Measurements from ENCODE around the gene IRF2BP2.

IRF2BP2 gene

DNA sequence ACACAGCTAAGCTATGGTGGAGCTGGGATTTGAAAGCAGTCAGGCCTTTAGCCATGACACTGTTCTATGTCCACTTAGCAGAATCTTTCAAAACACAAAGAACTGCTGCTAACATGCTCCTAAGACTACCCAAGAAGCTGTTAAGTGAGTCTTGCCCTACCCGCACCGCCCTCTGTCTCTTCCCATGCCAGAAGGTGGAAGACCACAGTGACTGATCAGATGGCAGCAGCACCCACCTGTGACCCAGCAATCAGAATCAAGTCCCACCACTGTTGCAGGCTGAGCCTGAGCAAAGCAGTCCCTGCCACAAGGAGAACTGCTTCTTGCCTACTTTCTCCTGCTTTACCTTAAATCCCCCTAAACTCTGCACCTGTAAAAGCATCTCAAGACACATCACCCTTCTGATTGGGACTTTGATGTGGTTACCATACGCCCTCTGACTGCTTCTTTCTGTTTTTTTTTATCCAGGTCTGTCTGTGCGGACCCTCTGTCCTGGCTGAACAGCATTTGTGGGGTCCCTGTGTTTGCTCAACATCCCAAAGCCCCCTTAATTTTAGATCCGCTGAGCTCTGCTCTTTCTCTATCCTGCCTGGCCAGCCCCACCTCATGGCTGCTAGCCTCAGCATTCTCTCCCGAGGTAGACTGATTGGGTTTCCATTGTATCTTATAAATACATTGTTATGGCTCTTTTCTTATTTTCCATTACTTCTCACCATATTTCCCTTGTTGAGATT, 16.0 kb downstream of the IRF2BP2 start:
- peaks cover 5 to 6% of the 10 kb centered on the region in 2 donors for H3K4me1 ChIP-seq (ENCODE audit: control insufficient read depth in 1 of 2, insufficient read depth in 2 of 2, low read length in 2 of 2)

DNA sequence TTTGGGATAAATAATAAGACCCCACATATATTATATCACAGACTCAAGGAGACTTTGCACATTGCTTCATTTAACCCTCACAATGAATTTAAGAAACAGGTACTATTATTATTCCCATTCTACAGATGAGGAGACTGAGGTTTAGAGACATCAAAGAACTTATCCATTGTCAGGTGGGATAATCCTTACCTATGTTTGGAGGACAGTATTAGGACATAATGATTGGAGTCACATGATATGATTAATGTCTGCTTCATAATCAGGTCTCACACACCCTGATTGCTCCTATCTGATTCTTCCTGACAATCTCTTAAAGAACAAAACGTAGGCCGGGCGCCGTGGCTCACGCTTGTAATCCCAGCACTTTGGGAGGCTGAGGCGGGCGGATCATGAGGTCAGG, 16.9 kb downstream of the IRF2BP2 start:
- no peaks in the 10 kb centered on the region for H3K9me3 ChIP-seq (ENCODE audit: control insufficient read depth in 1 of 2, low read length in 2 of 2)
- H3K4me1 ChIP-seq (ENCODE audit: control insufficient read depth in 1 of 2, insufficient read depth in 2 of 2, low read length in 2 of 2) = no peaks in the 10 kb centered on the region
- no peak overlapping the region for H3K27ac ChIP-seq (ENCODE audit: low read depth, low read length)
- H3K4me3 ChIP-seq (ENCODE audit: low read depth in 1 of 2, low read length in 2 of 2) = no peak overlapping the region
- no peaks in the 10 kb centered on the region for H3K27me3 ChIP-seq (ENCODE audit: control insufficient read depth in 1 of 2, insufficient read depth in 2 of 2, low read length in 2 of 2)
- no peak overlapping the region for H3K9ac ChIP-seq (ENCODE audit: low read depth in 1 of 2, low read length in 2 of 2)
- no peaks in the 10 kb centered on the region for H3K36me3 ChIP-seq (ENCODE audit: control insufficient read depth in 1 of 2, insufficient read depth in 2 of 2, low read length in 2 of 2)

More for the DNA sequence above, 16.0 kb downstream of the IRF2BP2 start:
- Histone ChIP-seq H3K9me3 (ENCODE audit: control insufficient read depth in 1 of 2, low read length in 2 of 2) (no peaks in the 10 kb centered on the region), H3K4me3 (ENCODE audit: low read depth in 1 of 2, low read length in 2 of 2) (no peak overlapping the region), H3K36me3 (ENCODE audit: control insufficient read depth in 1 of 2, insufficient read depth in 2 of 2, low read length in 2 of 2) (no peaks in the 10 kb centered on the region), H3K9ac (ENCODE audit: low read depth in 1 of 2, low read length in 2 of 2) (no peak overlapping the region), H3K27ac (ENCODE audit: low read depth, low read length) (no peak overlapping the region), H3K27me3 (ENCODE audit: control insufficient read depth in 1 of 2, insufficient read depth in 2 of 2, low read length in 2 of 2) (no peaks in the 10 kb centered on the region)

DNA sequence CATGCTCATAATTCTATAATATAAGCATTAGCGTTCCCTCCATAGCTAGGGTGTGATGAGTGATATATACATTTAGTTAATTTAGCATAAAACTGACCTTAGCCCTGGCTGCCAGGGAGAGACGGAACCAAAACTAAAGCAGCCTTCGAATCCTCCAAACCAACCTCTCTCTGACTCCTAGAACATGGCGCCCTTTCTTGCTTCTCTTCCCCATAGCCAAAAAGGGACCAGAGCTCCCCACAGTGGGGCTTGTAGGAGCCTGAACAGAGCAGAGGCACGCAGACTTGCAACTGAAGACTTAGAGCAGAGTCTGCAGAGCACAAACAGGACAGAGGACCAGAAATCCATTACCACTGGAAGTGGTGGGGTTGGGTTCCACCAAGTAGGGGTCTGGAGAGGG, 17.7 kb downstream of the IRF2BP2 start:
- H3K9ac ChIP-seq (ENCODE audit: low read depth in 1 of 2, low read length in 2 of 2) = no peak overlapping the region
- H3K9me3 ChIP-seq (ENCODE audit: control insufficient read depth in 1 of 2, low read length in 2 of 2) = no peaks in the 10 kb centered on the region
- H3K36me3 ChIP-seq (ENCODE audit: control insufficient read depth in 1 of 2, insufficient read depth in 2 of 2, low read length in 2 of 2) = no peaks in the 10 kb centered on the region
- no peak overlapping the region for H3K27ac ChIP-seq (ENCODE audit: low read depth, low read length)
- no peak overlapping the region for H3K4me3 ChIP-seq (ENCODE audit: low read depth in 1 of 2, low read length in 2 of 2)
- no peaks in the 10 kb centered on the region for H3K27me3 ChIP-seq (ENCODE audit: control insufficient read depth in 1 of 2, insufficient read depth in 2 of 2, low read length in 2 of 2)
- H3K4me1 ChIP-seq (ENCODE audit: control insufficient read depth in 1 of 2, insufficient read depth in 2 of 2, low read length in 2 of 2) = no peaks in the 10 kb centered on the region

DNA sequence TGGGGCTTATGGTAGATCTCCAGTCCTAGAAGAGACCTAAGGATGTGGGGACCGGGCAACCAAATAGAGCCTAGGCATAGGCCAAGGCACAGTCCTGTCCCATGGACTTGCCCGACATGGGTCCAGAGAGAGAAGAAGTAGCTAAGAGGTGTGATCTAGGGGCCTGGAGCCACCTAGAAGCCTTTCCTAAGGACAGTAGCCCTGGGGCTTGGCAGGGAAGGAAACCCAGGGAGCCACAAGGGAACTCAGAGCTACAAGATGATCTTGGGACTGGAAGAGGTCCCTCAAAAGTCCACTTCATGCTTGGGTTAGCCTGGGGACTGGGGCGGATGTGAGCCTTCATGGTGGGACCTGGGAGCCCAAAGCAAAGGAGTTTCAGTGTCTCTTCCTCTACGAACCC, 18.8 kb downstream of the IRF2BP2 start:
- H3K9ac ChIP-seq (ENCODE audit: low read depth in 1 of 2, low read length in 2 of 2) = no peak overlapping the region
- no peaks in the 10 kb centered on the region for H3K4me1 ChIP-seq (ENCODE audit: control insufficient read depth in 1 of 2, insufficient read depth in 2 of 2, low read length in 2 of 2)
- no peaks in the 10 kb centered on the region for H3K36me3 ChIP-seq (ENCODE audit: control insufficient read depth in 1 of 2, insufficient read depth in 2 of 2, low read length in 2 of 2)
- H3K27me3 ChIP-seq (ENCODE audit: control insufficient read depth in 1 of 2, insufficient read depth in 2 of 2, low read length in 2 of 2) = no peaks in the 10 kb centered on the region
- no peaks in the 10 kb centered on the region for H3K9me3 ChIP-seq (ENCODE audit: control insufficient read depth in 1 of 2, low read length in 2 of 2)
- no peak overlapping the region for H3K27ac ChIP-seq (ENCODE audit: low read depth, low read length)
- H3K4me3 ChIP-seq (ENCODE audit: low read depth in 1 of 2, low read length in 2 of 2) = no peak overlapping the region

DNA sequence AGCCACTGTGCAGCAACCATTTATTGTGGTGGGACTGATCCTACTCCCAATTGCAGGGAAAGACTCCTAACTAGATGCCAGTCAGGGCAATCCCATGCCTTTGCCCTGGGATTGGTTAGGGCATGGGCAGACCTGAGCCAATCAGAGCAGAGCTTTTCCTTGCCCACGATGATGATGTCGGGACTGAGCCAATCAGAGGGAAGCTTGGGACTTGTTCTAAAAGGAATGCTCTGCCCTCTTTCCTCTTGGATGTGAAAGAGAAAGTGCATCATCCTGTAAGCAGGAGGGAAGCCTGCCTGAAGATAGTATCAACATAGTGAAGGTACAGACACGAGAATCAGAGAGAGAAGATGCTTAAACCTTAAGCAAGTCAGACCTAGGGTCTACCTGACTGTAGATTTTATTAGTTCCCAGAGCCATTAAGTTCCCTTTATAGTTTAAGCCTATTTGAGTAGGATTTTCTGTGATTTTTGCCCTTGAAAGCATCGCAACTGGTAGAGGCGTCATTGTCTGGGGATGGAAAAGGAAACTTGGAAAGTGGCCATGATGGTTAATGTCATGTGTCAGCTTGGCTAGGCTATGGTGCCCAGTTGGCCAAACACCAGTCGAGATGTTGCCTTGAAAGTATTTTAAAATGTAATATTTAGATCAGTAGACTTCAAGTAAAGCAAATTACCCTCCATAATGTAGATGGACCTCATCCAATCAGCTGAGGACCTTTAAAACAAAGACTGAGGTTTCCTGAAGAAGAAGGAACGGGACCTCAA, 19.9 kb downstream of the IRF2BP2 start:
- H3K27ac ChIP-seq (ENCODE audit: low read depth, low read length) = no peak overlapping the region
- no peaks in the 10 kb centered on the region for H3K9me3 ChIP-seq (ENCODE audit: control insufficient read depth in 1 of 2, low read length in 2 of 2)
- H3K36me3 ChIP-seq (ENCODE audit: control insufficient read depth in 1 of 2, insufficient read depth in 2 of 2, low read length in 2 of 2) = no peaks in the 10 kb centered on the region
- no peak overlapping the region for H3K9ac ChIP-seq (ENCODE audit: low read depth in 1 of 2, low read length in 2 of 2)
- no peak overlapping the region for H3K4me3 ChIP-seq (ENCODE audit: low read depth in 1 of 2, low read length in 2 of 2)
- H3K4me1 ChIP-seq (ENCODE audit: control insufficient read depth in 1 of 2, insufficient read depth in 2 of 2, low read length in 2 of 2) = peaks cover 0 to 3% of the 10 kb centered on the region in 2 donors
- no peaks in the 10 kb centered on the region for H3K27me3 ChIP-seq (ENCODE audit: control insufficient read depth in 1 of 2, insufficient read depth in 2 of 2, low read length in 2 of 2)

DNA sequence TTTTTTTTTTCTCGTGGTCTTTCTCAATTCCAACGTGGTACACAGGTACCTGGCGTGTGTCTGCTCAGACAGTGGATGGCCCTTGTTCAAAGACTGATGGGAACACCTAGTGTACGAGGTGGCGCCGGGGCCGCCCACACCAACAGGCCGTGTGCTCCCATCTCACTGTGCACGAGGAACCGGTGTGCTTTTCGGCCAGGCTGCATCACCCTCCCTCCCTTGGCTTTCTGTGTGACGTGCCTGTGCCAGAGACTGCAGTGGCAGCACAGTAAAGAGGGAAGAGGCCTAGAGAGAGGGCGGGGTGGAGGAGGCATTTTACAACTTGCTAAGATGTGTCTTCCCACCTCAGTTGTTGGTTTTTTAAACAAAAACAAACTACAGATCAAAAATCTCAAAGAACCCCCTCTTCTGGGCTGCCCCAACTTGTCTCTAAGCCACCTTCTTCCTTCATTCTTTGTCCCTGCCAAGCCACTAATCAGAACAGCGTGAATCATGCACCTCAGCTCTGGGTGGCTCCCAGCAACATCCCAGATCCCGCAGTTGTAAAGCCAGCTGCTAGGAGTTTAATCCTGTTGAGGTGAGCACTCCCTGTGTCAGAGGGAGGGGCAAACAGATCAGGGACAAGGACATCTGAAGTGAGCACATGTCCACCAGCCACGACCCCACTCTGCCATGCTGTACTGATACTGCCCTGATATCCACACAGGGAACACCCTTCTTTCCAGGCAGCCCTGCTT, 20.7 kb downstream of the IRF2BP2 start:
- Histone ChIP-seq H3K4me1 (ENCODE audit: control insufficient read depth in 1 of 2, insufficient read depth in 2 of 2, low read length in 2 of 2) (peaks cover 0 to 3% of the 10 kb centered on the region in 2 donors), H3K4me3 (ENCODE audit: low read depth in 1 of 2, low read length in 2 of 2) (no peak overlapping the region), H3K36me3 (ENCODE audit: control insufficient read depth in 1 of 2, insufficient read depth in 2 of 2, low read length in 2 of 2) (no peaks in the 10 kb centered on the region), H3K27ac (ENCODE audit: low read depth, low read length) (no peak overlapping the region), H3K9me3 (ENCODE audit: control insufficient read depth in 1 of 2, low read length in 2 of 2) (no peaks in the 10 kb centered on the region), H3K9ac (ENCODE audit: low read depth in 1 of 2, low read length in 2 of 2) (no peak overlapping the region), H3K27me3 (ENCODE audit: control insufficient read depth in 1 of 2, insufficient read depth in 2 of 2, low read length in 2 of 2) (no peaks in the 10 kb centered on the region)

DNA sequence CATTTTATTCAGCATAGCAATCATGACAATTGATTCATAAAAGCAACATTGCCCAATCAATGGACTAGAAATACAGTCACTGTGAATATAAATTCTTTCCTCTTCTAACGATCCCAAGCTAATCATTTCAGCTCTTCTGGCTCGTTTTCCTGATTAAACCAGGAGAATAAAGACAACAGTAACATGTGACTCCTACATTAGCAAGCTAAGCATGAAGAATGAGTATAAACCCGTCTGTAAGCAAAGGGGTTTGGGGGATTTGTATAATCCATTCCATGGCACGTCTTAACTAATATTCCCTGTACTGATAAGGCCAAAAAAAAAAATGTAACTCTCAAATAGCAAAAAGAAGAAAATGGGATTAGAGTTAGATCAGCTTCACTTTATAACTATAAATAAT, 21.6 kb downstream of the IRF2BP2 start:
- Histone ChIP-seq H3K9ac (ENCODE audit: low read depth in 1 of 2, low read length in 2 of 2) (no peak overlapping the region), H3K36me3 (ENCODE audit: control insufficient read depth in 1 of 2, insufficient read depth in 2 of 2, low read length in 2 of 2) (no peaks in the 10 kb centered on the region), H3K27me3 (ENCODE audit: control insufficient read depth in 1 of 2, insufficient read depth in 2 of 2, low read length in 2 of 2) (no peaks in the 10 kb centered on the region), H3K9me3 (ENCODE audit: control insufficient read depth in 1 of 2, low read length in 2 of 2) (no peaks in the 10 kb centered on the region), H3K27ac (ENCODE audit: low read depth, low read length) (no peak overlapping the region), H3K4me3 (ENCODE audit: low read depth in 1 of 2, low read length in 2 of 2) (no peak overlapping the region), H3K4me1 (ENCODE audit: control insufficient read depth in 1 of 2, insufficient read depth in 2 of 2, low read length in 2 of 2) (peaks cover 0 to 3% of the 10 kb centered on the region in 2 donors)

DNA sequence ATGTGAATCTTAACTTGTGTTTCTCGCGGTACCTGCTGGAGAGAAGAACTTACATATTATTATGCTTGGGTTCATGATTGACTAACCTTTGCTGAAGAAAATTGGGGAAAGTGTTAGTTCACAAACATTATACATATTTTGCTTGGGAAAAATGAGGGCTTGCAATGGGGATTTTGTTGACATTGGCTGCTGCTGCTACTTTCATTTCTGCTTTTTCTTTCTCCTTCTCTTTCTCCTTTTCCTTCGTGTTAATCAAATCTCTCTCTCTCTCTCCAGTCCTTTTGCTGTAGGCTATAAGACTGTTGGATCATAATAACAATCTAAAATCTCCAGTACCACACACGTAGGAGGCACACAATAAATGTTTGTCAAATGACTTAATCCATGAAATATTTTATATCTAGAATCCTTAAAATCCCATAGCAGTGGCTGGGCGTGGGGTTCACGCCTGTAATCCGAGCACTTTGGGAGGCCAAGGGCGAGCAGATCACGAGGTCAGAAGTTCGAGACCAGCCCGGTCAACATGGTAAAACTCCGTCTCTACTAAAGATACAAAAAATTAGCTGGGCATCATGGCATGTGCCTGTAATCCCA, 23.0 kb downstream of the IRF2BP2 start:
- H3K36me3 ChIP-seq (ENCODE audit: control insufficient read depth in 1 of 2, insufficient read depth in 2 of 2, low read length in 2 of 2) = no peaks in the 10 kb centered on the region
- H3K4me1 ChIP-seq (ENCODE audit: control insufficient read depth in 1 of 2, insufficient read depth in 2 of 2, low read length in 2 of 2) = peaks cover 0 to 3% of the 10 kb centered on the region in 2 donors
- no peaks in the 10 kb centered on the region for H3K9me3 ChIP-seq (ENCODE audit: control insufficient read depth in 1 of 2, low read length in 2 of 2)
- no peak overlapping the region for H3K9ac ChIP-seq (ENCODE audit: low read depth in 1 of 2, low read length in 2 of 2)
- no peak overlapping the region for H3K27ac ChIP-seq (ENCODE audit: low read depth, low read length)
- H3K4me3 ChIP-seq (ENCODE audit: low read depth in 1 of 2, low read length in 2 of 2) = no peak overlapping the region
- H3K27me3 ChIP-seq (ENCODE audit: control insufficient read depth in 1 of 2, insufficient read depth in 2 of 2, low read length in 2 of 2) = no peaks in the 10 kb centered on the region

DNA sequence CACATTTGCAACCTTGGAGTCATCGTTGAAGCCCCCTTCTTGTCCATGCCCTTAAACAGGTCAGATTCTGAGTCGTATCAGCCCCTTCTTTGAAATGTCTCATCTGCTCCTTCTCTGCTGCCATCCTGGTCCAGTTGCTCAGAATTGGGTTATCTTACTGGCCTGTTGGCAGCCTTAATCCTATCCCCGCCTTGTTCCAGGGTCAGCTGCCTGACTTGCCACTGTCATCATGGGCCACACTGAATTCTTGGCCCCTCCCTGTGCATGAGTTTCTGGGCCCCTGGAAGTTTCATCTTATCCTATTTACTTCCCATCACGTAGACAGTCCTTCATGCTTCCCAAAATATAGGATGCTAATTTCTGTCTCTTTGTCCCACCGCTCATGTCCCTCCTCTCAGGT, 23.7 kb downstream of the IRF2BP2 start:
- Histone ChIP-seq H3K27me3 (ENCODE audit: control insufficient read depth in 1 of 2, insufficient read depth in 2 of 2, low read length in 2 of 2) (no peaks in the 10 kb centered on the region), H3K27ac (ENCODE audit: low read depth, low read length) (peak overlapping the region; percentile 22), H3K4me3 (ENCODE audit: low read depth in 1 of 2, low read length in 2 of 2) (no peak overlapping the region), H3K9me3 (ENCODE audit: control insufficient read depth in 1 of 2, low read length in 2 of 2) (no peaks in the 10 kb centered on the region), H3K36me3 (ENCODE audit: control insufficient read depth in 1 of 2, insufficient read depth in 2 of 2, low read length in 2 of 2) (no peaks in the 10 kb centered on the region), H3K4me1 (ENCODE audit: control insufficient read depth in 1 of 2, insufficient read depth in 2 of 2, low read length in 2 of 2) (peaks cover 0 to 3% of the 10 kb centered on the region in 2 donors), H3K9ac (ENCODE audit: low read depth in 1 of 2, low read length in 2 of 2) (no peak overlapping the region)
